Activated CD8-positive, alpha-beta memory T cell treated with anti-CD3 and anti-CD28 coated beads for 4 hours (primary cell): Measurements from ENCODE around the gene NLRC5.
"Not testable (repeated sequence)": the region's sequence is repeated elsewhere in the genome, so short reads cannot be mapped to it uniquely, and the experiment has no call there.

Experiments
- DNase-seq, 2 donors: peaks; one replicate each; pipeline ENCODE4 v3.0.0-alpha.2; 2020; ENCODE audit warnings: low read depth in 2 of 2

Gene NLRC5

DNA sequence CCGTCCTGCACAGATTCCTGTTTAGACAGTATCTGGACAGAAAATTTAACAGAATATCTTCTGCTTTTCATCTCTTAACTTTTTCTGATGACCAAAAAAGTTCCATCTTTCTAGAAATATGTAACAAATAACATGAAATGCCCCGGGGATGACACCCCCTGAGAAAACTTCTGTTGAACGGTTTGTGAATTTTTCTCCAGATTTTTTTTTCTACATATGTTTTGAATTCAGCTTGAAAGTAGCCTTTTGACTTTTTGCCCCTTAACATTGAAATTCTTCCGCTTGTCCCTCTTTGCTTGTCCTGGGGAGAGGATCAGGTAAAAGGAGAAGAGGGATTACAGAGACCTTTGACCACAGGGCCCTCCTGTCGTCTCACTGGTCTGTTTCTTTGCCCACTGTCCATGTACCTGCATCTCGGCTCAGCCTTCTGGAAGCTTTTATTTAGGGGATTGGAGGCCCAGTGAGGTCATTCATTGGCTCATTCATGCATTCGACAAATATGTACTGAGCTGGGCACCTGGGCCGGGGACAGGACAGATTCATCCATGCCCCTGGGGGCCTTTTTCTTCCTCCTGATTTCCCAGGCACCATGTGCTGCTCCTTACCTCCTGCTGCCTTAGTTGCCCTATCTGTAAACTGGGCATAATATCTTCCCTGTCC is 83.4 kb downstream of the NLRC5 start:
- DNase-seq = no peak

DNA sequence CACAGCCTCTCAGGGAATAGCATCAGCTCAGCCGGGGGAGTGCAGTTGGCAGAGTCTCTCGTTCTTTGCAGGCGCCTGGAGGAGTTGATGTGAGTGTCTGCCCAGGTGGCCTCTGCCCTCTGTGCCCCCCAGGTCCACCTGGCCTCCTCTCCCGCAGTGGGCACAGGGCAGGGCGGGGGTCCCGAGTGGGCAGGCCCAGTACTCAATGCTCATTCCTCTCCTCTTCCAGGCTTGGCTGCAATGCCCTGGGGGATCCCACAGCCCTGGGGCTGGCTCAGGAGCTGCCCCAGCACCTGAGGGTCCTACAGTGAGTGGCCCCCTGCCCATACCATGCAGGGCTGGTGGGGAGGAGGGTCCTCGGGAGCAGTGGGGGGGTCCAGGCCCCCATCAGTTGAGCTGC is 88.4 kb downstream of the NLRC5 start:
- no peak for DNase-seq

DNA sequence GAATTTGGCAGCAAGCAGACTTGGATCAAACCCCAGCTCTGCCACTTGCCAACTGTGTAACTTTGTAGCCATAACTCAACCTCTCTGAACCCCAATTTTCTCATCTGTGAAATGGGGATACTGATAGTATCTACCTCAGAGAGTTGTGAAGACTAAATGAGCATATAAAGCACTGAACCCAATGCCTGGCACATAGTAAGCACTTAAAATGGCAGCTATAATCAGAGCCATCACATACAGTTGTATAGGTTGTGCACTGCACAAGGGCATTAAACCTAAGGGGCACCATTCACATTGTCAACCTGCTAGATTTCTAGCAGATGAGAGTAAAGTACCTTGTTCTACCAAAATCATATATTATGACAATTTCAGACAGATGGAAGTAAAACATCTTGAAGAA is 92.4 kb downstream of the NLRC5 start:
- DNase-seq = no peak

DNA sequence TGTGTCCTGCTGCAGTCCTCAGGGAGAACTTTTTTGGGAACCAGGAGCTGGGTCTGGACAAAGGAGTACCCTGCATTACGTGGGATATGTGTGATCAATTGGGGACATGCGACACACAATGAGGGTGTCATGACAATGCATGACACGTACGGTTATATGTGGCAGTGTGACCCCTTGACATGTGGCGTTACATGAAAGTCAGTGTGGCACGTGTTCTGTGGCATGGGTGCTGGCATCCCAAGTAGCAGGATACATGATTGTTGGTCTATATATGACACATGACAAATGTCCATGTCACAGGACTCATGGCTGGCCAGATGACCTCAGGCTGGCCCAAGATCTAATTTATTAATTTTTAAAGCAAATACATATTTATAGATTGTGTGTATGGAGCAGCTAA is 93.3 kb downstream of the NLRC5 start:
- DNase-seq = no peak

DNA sequence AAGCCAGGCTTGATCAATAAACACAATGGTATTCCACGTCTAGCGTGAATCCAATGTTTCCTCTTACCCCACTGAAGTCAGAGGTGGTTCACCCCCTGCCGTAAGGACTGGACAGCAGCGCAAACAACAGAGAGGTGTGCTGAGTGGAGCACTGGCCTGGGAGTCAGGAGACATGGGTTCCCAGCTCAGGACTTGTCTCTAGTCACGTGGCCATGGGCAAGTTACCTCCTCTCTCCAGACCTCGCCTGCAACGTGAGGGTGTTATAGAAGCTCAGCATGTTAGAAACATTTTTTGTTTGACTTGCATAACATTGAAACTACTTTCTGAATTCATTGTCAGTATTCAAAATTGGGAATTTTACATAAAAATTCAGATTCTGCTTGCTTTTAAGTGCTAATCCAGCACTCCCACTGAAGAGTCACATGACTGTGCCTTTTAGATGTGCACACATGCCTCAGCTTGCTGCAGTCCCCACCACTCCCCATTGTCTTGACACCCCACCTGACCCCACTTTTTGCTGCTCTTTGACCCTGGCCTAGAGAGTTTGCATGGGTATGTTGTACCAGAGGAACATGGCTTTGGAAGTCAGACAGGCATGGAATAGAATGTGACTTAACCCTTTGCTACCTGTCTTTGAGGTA is 94.2 kb downstream of the NLRC5 start:
- DNase-seq = no peak

DNA sequence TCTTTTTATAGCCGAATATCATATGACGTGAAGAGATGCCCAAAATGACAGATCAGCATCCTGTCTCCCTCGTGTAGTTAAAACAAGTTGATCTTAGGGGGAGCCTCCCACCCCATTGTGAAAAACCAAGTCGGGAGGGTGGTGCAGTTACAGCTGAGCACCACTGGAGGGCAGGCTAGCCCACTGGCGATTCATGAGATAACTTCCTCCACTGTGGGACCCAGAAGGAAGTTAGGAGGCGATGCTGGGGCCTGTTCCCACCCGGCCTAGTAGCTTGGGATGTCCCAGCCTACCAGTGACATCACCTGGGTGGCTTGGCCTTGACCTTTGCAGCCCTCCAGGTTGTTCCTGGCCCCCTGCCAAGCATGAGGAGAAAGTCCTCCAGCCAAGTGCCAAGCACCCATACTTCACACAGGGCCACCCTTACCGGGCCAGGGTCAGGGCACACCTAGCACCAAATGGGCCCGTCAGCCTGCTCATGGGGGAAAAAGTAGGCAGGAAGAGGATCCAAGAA is 95.0 kb downstream of the NLRC5 start:
- DNase-seq = peak; percentile 45 to 55

DNA sequence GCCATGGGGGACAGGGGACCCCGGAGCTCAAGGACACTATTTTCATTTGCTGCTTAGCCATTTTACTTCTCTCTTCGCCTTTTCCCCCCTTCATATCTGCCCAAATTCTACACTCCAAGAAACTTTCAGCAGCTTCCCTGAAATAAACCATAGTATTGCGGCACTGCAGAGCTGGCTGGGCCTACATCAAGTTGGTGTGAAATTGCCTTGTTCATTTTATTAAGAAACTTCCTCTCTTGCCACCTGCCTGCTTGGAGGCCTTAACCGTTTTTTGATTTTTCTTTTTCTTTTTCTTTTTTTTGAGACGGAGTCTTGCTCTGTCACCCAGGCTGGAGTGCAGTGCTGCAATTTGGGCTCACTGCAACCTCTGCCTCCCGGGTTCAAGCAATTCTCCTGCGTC is 95.6 kb downstream of the NLRC5 start:
- no peak for DNase-seq

DNA sequence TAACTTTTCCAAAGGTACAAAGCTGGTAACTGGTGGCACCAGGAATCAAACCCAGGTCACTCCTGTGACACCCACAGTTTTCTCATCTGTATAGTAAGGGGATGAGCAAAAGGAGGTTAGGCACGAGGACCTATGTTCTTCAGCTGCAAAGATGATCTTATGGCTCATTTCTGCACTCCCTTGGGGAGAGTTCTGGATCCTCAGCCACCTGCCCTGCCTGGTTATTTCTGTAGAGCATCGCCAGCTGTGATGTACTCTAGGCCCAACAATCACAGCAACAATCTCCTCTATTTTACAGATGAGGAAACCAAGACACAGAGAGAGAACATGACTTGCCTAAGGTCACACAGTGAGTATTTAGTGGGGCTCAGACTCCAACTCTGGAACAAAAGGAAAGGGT is 97.6 kb downstream of the NLRC5 start:
- DNase-seq = no peak

DNA sequence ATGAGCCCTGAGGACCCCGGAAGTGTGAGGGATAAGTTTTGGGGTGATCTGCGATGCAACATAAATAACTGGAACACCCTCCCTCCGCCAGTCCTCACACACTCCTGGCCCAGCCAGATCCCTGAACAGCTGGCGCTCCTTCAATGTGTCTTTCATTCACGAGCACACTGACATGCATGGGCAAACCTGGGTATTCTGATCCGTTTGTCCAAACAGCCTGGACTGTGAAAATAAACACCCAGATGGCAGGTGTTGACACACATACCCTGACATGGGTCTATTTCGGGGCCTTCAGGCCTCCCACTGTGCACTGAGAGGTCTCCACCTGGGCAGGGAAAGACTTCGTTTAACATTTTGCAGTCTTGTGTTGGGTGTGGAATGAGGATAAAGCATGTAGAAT is 100.0 kb downstream of the NLRC5 start:
- no peak for DNase-seq

DNA sequence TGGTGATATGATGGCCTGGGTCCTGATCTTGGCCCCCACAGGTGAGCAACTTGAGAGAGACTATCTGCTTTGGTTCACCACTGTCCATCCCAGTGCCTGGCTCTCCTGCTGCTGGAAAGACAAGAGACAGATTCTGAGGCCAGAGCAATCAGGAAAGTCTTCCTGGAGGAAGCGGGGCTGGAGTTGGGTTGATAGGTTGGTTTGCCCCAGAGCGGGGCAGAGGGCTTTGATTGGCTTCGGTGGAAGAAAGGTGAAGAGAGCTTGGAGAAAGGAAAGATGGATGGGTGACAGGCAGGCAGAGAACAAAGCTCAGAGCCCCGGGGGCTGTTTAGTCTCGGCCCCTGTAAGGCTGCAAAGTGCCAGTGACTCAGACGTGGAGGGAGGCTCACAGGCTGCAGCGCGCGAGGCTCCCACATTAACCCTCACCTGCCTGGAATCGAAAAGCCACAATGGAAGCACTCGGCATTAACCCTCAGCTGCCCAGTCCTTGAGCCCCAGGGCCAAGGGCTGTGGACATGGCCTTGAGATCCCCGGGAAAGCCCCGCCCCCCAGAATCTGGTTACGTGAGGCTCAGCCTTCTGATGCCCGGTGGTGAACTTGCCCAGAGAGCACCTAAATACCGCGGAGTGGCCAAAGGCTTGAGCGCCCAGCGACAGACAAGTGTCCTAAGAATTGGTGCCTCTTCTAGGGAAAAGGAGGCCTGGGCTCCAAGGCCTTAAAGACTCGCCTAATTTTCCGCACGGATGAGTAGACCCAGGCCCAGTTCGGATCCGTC is 102.0 kb downstream of the NLRC5 start:
- no peak for DNase-seq

DNA sequence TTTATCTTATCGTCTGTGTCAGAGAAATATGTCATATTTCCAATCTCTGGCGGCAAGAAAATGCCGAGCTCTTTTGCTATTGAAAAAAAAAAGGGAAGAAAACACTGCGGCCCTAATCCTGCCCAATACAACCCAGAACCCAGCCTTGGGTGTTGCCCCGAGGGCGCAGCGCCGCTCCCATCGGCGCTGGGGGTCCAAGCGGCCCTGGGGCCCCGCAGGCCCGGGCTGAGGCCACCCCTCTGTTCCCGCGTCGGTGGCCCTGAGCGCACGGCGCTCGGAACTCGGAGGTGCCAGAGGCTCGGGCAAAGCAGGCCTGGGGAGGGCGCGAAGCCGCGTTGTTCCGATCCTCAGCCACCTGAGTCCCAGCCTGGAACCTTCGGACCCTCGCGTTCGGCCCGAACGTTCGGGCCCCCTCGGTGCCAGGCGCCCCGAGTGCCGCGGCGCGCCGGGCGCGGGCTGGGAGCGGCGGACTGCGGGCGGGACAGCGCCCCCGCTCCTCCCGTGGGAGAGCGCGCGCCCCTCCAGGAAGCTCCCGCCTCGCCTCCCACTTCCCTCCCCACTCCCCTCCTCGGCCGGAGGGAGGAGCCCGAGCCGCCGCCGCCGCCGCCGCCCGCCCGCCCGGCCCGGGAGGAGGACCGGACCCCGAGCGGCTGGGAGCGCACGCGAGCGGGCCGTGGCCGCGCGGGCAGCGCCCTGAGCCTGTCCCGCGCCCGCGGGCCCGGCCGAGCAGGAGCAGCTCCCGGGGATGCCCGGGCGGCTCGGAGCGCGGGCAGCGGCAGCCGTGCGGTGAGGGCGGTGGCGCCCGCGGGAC is 102.8 kb downstream of the NLRC5 start, which contains the start of gene CPNE2:
CPNE2 (plus strand) TSS at position 609 of the 811 bp plus-strand sequence. CDS start 18,160 bp downstream, outside the sequence.
- DNase-seq = no peak

DNA sequence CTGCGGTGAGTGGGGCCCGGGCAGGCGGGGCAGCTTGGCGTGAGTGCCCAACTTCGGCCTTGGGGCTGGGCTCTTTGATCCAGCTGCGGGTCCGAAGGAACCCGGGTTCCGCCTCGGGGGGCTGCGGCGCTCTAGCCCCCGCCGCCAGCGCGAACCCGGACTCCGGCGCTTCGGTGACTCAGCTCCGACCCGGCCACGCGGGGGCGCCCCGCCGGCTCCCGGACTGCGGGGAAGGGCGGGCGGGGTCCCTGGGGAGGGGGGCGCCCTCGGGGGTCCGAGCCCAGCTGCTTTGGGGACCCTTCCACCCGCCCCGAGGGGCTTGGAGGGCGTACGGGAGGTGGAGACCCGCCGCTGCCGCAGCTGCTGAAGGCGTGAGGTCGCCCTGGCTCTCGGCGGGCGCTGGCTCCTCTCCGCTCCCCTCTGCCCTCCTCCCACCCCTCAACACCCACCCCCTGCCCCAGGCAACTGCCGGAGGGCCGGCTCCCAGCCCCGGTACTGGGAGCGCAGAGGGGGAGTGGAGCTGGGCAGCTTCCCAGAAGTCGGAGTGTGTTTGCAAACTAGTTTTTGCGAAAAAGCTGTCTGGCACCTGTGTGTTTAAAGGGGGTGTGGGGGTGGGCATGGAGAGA is 103.5 kb downstream of the NLRC5 start:
- DNase-seq = no peak

DNA sequence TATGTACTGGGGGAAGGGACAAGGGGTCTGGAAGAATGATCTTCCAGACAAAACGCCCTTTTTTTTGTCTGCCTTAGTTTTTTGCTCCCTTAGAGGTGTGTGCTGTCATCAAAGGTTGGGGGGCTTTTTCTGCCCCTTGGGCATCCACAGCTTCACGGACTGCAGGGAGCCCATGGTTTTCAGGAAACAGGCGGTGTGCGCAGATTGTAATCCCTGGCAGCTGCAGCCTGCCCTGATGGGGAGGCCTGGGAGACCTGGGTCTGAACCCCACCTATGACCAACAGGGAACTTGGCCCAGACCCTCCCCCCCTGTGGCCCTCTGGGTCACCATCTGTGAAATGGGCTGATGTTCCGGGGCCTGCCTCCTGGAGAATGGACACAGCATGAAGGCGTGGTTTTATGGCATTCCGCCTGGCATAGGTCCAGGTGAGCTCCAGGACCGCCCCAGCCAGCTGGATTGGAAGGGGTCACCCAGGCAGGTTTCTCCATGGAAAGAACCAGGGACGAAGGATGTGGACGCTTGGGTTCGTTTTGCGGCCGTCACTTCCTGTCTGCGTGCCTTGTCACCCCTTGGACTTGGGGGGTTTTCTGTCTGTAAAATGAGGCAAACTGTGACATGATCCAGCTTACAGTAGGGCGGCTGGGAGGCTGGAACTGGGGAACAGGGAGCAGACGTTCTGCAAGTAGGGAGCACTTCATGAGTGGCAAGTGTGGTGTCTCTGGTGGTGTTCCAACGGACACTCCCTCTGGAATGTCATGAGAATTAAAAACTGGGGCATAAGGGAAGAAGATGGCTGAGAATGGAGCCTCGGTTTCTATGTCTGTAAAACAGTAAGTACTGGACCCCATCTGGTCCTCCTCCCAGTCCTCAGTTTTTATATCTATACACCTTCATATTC is 104.6 kb downstream of the NLRC5 start:
- no peak for DNase-seq

DNA sequence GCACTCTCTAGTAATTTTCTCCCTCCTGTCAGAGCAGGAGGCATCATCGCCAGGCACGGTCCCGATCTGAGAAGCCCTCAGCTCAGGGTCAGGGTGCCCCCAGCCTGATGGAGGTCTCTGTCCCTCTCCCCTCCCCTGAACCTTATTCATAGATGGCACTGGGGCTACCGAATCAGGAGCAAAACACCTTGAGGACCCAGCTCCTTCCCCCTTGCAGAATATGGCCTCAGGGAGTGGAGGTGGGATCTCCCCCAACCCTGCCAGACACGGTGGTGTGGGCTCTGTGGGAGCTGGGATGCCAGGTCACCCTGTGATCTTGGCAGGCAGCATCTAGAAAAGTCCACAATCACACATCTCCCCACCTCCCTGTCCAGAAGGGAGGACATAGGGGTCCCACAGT is 105.6 kb downstream of the NLRC5 start:
- no peak for DNase-seq

DNA sequence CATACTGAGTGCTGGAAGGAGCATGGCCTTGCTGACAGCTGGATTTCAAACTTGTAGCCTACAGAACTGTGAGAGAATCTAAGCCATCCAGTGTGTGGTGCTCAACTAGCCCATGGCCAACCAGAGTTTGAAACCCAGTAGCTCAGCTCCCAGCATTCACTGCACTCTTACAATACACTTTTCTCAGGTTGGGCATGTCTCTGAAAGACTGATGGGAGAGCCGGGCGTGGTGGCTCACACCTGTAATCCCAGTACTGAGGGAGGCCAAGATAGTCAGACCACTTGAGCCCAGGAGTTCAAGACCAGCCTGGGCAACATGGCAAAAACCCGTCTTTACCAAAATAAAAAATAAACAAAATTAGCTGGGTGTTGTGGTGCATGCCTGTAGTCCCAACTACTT is 106.8 kb downstream of the NLRC5 start:
- no peak for DNase-seq

DNA sequence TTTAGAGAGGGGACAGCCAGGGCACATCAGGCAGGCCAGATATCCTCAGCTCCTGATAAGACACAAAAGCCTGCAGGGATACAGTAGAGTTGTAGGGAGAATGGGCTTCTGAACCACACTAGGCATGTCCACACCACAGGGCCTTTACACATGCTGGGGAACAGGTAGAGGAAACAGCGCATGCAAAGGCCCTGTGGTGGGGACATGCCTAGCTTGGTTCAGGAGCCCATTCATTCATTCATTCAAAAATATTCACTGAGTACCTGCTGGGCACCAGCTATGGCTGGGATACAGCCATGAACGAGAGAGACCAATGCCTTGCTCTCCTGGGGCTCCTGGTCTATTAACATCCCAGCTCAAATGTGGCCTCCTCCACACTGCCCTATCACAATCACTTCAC is 107.4 kb downstream of the NLRC5 start:
- no peak for DNase-seq

DNA sequence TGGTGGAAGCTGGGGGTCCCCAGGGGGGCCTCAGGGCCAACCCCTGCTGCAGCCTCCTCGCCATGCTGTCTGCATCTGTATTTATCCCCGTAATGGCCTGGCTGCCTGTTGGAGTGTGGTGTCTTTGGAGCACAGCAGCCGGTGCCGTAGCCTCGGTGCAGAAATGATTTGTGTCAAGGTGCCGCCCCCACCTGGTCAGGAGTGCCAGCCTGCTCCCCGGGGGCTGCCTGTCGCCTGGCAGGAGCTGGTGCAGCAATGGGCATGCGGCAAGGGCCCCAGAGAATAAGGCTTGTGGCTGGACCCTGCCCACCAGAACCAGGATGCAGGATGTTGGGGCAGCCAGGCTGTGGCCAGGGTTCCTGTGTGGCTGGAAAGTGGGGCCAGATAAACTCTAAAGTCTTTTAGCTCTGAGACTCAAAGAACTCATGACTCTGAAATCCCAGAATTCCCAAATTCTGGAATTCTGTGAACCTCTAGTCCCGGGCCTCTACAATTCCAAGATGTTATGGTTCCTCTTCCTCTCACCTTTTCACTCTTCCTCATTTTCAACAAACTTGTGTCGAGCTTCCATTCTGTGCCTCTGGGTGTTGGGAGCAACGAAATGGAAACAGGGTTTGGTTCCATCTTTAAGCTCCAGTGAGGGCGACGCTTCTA is 109.0 kb downstream of the NLRC5 start:
- DNase-seq = no peak

DNA sequence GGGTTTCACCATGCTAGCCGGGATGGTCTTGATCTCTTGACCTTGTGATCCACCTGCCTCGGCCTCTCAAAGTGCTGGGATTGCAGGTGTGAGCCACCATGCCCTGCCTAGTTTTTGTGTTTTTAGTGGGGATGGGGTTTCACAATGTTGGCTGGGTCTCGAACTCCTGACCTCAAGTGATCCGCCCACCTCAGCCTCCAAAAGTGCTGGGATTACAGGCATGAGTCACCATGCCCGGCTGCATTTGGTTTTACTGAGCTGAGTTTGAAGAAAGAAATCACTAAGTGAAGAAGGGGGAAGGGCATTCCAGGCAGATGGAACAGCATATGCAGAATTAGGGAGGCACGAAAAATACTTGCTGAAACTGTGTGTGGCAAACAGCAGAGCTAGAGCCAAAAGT is 110.6 kb downstream of the NLRC5 start:
- DNase-seq = not testable (repeated sequence)

DNA sequence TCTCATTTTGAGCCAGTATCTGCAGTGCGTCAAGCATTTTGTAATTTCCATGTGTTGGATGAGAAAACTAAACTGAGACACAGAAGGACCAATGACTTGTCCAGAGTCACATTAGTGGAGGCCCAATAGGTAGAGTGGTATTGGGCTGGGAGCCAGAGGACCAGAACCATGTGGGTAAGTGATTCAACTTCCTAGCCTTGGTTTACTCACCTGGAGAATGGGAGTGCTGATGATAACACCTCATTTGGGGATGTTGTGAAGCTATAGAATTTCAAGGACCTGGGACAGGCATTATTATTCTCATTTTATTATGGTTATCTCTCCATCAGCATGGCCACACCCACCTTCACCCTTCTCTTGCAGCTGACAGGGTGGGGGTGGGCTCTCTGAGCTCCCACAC is 111.1 kb downstream of the NLRC5 start:
- DNase-seq = no peak
